Measurements from ENCODE around the gene RCAN1.
"Not testable (repeated sequence)": the region's sequence is repeated elsewhere in the genome, so short reads cannot be mapped to it uniquely, and the experiment has no call there.

DNA sequence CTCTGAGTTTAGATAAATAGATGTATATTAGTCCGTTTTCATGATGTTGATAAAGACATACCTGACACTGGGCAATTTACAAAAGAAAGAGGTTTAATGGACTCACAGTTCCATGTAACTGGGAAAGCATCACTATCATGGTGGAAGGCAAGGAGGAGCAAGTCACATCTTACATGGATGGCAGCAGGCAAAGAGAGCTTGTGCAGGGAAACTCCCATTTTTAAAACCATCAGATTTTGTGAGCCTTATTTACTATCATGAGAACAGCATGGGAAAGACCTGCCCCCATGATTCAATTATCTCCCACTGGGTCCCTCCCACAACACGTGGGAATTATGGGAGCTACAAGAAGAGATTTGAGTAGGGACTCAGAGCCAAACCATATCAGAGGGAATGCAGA, 60.2 kb downstream of the RCAN1 start:
- TF ChIP-seq, protein P1, sequence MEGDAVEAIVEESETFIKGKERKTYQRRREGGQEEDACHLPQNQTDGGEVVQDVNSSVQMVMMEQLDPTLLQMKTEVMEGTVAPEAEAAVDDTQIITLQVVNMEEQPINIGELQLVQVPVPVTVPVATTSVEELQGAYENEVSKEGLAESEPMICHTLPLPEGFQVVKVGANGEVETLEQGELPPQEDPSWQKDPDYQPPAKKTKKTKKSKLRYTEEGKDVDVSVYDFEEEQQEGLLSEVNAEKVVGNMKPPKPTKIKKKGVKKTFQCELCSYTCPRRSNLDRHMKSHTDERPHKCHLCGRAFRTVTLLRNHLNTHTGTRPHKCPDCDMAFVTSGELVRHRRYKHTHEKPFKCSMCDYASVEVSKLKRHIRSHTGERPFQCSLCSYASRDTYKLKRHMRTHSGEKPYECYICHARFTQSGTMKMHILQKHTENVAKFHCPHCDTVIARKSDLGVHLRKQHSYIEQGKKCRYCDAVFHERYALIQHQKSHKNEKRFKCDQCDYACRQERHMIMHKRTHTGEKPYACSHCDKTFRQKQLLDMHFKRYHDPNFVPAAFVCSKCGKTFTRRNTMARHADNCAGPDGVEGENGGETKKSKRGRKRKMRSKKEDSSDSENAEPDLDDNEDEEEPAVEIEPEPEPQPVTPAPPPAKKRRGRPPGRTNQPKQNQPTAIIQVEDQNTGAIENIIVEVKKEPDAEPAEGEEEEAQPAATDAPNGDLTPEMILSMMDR (IDR thresholded peaks at IDR 0.05) = not testable (repeated sequence)
- not testable (repeated sequence) for TF ChIP-seq POLR2A (IDR thresholded peaks at IDR 0.05)
